Left lobe of liver (tissue), 2 donors: Measurements from ENCODE around the gene SAE1. TPM values are rescaled to one million over a fixed set of nuclear protein-coding genes. Genes with fewer than 3 reads are reported as not detected.
"Not testable (repeated sequence)": the region's sequence is repeated elsewhere in the genome, so short reads cannot be mapped to it uniquely, and the experiment has no call there.

ENCODE experiments used
- ATAC-seq: fragments of 200-7000 bp; cut with Tn5 transposase; one replicate; pipeline ENCODE4 v1.9.1; 2020; ENCODE audit warnings: mild to moderate bottlenecking, moderate library complexity
- DNase-seq: peaks from one replicate; pipeline ENCODE4 v3.0.0-alpha.2; 2020; ENCODE audit warnings: low spot score
- total RNA-seq: library from RNA; stranded (reverse); gene quantifications from one replicate; pipeline ENCODE4 v1.2.1, GENCODE V29; 2021
- donor health status: DM: no; HTN: no; CAD: no; lungs with moderate emphysema.
- donor health status: DM: no; HTN: yes; CAD: no.

The SAE1 gene
- total RNA-seq, 1 donor from 2014 or later = 22.0 TPM

DNA sequence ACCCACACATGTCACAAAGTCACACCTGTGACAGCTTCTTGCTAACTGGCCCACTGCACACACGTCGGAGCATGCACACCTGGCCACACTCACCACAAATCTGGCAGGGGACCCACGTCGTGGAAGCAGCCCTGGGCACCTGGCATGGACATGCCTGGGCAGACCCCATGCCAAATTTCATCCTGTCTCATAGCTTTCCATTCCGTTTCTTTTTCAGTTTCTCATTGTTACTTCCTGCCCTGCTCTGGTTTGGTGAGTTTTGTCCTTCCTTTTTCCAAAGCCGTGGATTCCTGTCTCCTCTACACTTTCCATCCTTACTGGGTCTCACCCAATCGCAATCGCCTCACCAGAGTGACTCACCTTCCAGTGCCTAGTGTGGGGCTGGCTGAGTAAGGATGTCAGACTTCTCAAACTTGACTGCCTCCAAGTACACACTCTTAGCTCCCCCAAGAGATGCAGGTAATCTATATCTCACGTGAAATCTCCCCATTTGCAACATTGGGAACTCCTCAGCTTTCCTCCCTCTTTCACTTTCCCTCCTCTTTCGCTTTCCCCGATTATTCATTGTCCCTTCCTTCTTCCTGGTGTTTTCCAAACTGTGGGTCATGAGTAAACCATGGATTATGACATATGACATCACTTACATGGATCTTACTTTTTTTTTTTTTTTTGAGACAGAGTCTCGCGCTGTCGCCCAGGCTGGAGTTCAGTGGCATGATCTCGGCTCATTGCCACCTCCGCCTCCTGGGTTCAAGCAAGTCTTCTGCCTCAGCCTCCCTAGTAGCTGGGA is 102.0 kb downstream of the SAE1 start:
- ATAC-seq = no peak
- DNase-seq = no peak

DNA sequence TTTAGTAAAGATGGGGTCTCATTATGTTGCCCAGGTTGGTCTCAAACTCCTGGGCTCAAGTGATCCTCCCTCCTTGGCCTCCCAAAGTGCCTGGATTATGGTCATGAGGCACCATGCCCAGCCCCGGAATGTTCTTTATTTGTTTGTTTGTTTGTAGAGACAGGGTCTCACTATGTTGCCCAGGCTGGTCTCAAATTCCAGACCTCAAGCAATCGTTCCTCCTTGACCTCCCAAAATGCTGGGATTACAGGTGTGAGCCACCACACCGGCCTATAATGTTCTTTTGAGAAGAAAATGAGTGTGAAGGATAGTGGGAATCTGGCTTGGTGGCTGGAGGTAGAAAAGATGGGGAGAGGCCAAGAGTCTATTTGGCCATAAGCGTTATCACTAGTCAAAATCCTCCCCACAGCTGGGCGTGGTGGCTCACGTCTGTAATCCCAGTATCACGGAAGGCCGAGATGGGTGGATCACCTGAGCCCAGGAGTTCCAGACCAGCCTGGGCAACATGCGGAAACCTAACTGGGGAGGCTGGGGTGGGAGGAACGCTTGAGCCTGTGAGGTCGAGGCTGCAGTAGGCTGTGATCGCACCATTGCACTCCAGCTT is 105.5 kb downstream of the SAE1 start:
- DNase-seq (no peak), ATAC-seq (no peak)

DNA sequence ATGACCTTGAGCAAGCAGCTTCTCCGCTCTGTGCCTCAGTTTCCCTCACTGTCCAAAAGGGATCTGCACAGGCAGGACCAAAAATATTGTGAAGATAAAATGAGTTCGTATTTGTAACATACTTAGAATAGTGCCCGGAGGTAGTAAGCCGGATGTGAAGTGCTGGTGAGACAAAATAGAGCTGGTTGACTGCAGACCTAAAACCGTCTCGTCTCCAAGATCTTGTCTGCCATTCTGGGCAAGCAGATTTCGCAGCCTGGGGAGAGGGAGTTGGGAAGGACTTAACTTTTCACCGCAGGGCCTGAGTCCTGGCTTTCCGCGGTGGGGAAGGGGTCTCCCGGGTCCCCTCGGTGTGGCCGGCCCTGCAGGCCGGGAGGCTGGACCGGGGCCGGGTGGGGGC is 108.5 kb downstream of the SAE1 start:
- ATAC-seq (no peak), DNase-seq (no peak)

DNA sequence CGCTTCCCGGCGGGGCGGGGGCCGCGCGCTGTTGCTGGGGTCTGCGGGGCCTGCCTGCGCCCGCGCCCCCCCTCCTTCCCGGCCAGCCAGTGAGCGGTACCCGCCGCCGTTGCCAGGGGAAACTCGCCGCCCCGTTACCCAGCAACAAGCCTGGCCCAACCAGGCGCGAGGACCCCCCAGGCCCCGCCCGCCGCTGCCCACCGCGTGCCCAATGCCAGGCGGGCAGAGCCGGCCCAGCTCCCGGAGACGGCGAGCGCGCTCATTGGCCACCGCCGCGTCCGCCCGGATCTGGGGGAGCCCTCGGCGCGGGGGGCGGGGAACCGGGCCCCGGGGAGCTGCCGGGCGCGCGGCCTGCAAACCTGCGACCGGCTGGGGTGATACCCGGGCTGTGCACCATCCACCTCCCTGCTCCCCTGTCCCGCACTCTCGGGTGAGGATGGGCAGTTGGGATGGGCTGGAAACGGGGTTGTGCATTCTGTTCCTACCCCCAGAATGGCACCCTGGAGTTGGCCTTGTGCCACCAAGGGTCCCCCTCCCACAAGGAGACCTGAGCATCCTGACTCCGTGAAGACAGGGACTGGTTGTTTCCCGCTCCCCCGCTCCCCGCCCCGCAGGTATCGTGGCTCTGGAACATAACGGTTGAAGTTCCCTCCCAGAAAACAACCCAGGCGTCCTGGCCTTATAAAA is 109.1 kb downstream of the SAE1 start:
- ATAC-seq (no peak), DNase-seq (no peak)

- no peak for ATAC-seq
- DNase-seq = no peak
Measured at GRCh38 chr19:47240556-47240955, 109.9 kb downstream of the SAE1 start.

DNA sequence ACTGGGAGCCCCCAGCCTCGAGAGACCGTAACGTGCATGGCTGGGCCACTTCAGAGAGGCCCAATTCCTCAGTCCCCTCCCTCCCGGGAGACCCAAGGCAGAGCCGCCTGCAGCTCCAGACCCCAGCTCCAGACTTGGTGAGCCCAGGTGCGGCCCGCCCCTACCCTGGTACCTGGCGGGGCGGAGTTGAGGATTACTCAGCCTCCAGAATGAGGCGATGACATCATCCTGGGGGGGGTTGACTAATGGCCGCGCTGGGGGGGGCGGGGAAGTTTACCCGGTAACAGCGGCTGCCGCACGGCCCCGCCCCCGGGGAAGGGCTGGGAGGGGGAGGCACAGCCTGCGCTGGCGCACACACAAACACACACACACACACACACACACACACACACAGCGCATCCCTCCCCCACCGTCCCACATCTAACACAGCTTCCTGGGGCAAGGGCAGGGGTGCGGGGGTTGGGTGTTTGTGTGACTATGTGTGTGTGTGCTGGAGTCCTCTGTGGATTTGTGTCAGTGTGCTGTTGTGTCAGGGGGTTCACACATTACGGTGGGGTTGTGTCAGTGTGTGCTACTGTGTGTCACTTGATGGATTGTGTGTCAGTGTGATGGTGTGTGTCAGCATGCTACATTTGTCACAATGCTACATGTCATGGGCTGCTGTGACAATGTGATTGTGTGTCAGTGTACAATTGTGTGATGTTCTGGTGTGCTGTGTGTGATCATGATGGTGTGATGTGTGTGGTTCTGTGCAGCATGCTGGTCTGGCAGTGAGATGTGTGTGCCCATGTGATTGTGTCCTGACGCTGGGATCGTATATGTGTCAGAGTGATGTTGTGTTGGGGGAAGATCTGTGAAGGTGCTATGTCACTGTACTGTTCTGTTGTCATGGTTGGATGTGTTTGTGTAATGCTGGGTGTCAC is 110.6 kb downstream of the SAE1 start:
- DNase-seq (no peak), ATAC-seq (peak; percentile 7)

- ATAC-seq (no peak), DNase-seq (no peak)
Measured at GRCh38 chr19:47241919-47242577, 111.4 kb downstream of the SAE1 start.

DNA sequence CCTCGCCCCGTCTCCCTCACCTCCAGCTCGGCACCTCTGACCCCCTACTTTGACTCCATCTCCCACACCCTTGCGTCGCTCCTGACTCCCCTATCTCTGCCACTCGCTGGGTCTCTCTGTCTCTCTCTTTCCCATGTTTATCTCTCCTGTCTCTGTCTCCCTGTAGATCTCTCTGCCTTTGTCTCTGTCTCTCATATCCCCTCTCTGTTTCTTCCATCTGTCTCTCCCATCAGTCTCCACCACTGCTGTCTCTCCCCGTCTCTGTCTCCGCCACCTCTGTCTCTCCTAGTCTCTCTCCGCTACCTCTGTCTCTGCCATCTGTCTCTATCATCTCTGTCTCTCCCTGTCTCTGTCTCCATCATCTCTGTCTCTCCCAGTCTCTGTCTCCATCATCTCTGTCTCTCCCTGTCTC is 112.7 kb downstream of the SAE1 start:
- ATAC-seq = no peak
- DNase-seq = no peak

- ATAC-seq (peak; percentile 94), DNase-seq (peak; percentile 87)
Measured at GRCh38 chr19:47243776-47244547, 113.3 kb downstream of the SAE1 start.

DNA sequence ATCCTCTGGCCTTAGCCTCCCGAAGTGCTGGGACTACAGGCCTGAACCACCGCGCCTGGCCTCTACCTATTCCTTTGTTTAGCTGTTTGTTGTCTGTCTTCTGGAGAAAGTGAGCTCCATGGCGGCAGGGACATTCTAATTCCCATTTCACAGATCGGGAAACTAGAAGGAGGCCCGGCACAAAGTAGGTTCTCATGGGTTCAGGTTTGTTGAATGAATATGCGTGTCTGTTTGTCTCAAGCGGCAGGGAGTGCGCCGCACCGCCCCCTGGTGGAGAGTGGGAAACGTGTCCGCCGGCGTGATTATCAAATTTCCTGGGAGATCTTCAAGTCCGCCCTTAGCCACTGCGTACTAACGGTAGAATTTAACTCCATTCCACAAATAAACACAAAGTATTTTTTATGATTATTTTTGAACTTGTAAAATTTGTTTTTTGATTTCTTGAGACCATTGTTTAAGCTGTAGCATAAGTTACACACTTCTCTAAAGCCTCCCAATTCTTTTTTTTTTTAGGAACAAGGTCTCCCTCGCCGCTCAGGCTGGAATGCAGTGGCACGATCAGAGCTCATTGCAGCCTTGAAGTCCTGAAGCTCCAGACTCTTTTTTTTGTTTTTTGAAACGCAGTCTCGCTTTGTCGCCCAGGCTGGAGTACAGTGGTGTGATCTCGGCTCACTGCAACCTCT is 116.8 kb downstream of the SAE1 start:
- ATAC-seq = peak; percentile 69

DNA sequence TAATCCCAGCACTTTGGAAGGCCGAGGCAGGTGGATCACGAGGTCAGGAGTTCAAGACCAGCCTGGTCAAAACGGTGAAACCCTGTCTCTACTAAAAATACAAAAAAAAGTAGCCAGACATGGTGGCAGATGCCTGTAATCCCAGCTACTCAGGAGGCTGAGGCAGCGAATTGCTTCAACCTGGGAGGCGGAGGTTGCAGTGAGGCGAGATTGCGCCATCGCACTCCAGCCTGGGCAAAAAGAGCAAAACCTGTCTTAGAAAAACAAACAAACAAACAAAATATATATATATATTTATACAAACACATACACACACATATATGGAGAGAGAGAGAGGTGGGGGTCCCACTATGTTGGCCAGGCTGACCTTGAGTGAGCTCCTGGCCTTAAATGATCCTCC is 122.4 kb downstream of the SAE1 start:
- not testable (repeated sequence) for ATAC-seq, DNase-seq

More for the DNA sequence above, 116.8 kb downstream of the SAE1 start:
- peak; percentile 76 for DNase-seq

- ATAC-seq (no peak), DNase-seq (no peak)
Measured at GRCh38 chr19:47253467-47253881, 122.8 kb downstream of the SAE1 start.

DNA sequence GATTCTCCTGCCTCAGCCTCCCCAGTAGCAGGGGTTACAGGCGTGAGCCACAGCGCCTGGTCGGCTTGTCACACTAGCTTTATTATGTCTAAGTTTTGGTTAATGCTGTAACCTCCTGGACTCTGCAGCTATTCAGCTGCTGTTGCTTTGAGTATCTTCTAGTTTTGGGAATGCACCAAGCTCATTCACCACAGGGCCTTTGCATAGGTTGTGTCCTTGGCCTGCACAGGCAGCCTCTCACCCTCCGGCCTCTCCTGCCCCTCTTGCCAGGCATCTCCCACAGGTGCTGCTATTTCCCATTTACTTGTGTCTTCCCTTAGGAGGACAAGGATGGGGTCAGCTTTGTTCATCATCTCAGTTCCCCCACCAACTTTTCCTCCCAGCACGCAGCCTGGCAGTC is 123.3 kb downstream of the SAE1 start:
- ATAC-seq (no peak), DNase-seq (no peak)

- ATAC-seq = peak; percentile 56
- peak; percentile 97 for DNase-seq
Measured at GRCh38 chr19:47255879-47256692, 125.5 kb downstream of the SAE1 start, which contains the start of gene CCDC9. CCDC9 (plus strand) TSS chr19:47256525; CDS start chr19:47258401, 1,876 bp downstream.

DNA sequence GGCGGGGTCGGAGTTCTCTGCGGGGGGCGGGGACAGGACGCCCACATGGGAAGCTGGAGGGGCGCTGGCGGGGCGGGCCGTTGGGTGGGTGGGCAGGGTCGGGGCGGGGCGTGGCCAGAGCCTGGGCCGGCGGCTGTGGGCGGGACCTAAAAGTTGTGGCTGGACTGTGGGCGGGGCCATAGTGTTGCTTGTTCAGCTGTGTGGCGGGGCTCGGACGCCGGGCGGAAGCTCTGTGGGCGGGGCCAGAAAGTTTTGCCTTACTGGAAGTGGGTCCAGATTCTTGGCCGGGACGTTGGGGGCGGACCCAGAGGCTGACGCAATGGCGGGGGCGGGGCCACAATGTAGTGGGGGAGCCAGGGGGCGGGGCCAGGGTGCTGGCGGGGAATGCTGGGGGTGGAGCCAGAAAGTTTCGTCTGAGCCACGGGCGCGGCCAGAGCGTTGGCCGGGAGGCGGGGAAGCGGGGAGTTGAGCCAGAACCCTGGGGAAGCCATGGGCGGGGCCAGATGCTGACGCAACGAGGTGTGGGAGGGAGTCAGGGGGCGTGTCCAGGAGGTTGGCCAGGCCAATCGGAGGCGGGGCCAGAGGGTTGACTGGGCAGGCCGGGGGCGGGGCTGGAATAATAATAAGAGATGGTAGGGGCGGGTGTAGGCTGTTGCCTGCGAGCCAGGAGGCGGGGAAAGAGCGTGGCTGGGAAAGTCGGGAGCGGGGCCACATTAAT is 126.2 kb downstream of the SAE1 start:
- DNase-seq = peak; percentile 100
- peak; percentile 80 for ATAC-seq

DNA sequence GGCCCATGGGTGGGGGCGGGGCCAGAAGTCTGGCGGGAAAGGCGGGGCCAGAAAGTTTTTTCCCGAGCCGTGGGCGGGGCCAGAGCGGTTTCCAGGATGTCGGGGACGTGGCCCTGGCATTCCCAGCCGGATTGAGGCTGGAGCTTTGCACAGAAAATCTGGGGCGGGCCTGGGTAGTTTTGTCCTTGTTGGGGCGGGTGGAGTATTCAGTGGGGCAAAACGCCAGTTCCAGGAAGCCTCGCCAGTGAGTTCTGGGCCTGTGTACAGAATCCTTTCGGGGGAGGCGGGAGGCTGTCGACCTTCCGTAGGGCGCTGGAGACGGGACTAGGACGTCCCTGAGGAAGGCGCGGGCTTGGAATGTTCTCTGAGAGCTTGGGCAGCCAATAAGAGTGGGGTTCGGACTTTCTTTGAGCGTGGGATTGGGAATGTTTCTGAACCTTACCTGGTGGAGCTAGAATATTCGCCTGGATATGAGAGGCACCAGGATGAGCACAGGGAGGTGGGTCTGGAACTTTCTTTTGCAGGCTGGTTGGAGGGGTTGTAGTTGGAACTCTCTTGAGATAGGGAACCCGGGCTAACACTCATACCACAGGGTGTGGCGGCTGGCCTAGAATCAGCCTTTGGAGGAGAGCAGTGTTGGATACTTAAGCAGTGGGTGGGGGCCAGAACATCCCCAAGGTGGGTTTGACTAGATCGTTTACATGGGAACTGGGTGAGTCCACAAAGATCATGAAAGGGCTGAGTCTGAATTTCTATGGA is 127.0 kb downstream of the SAE1 start:
- ATAC-seq = no peak
- no peak for DNase-seq

DNA sequence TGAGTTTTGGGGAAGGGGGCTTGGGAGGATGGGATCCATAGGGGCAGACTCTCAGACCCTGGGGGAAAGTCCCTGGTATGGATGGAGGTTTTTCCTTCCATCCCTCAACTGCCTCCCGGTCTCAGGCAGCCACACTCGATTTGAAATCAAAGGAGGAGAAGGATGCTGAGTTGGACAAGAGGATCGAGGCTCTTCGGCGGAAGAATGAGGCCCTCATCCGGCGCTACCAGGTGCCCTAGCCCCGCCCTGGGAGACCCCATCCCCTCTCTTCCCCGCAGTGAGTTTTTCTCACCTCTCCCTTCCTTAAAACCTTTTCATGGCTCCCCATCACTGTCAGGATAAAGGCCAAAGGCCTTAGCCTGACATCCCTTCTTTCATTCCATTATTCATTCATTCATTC is 127.8 kb downstream of the SAE1 start:
- ATAC-seq = no peak
- no peak for DNase-seq
